ENCODE measurements around the gene SPEF1.

The SPEF1 gene

DNA sequence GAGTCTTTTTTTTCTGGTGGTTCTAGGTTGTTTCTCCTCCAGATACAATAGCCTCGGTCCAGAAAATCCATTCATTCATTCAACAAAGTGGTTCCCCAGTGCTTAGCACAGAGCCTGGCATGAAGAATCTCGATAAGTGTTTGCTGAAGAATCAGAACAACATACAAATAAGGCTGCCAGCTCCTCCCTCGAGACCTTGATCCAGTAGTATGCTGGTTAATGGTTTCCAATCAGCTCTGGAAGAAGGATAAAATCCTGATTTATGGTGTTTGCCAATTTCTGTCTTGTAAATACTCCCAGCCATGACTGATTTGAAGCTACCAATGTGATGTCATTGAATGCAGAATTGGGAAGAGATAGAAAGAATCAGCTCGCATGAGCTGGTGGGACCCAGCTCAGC is 45.5 kb downstream of the SPEF1 start:
- H2AFZ ChIP-seq (ENCODE audit: low read length): no peak overlapping the region
- H3K27ac ChIP-seq (ENCODE audit: low read depth, low read length, poor library complexity, severe bottlenecking): no peak overlapping the region
- no peaks in the 10 kb centered on the region for H3K36me3 ChIP-seq (ENCODE audit: insufficient read depth, low read length)
- H4K20me1 ChIP-seq (ENCODE audit: insufficient read depth, low read length): no peaks in the 10 kb centered on the region
- no peaks in the 10 kb centered on the region for H3F3A ChIP-seq (ENCODE audit: insufficient read depth, low read length)
- no peaks in the 10 kb centered on the region for H3K79me2 ChIP-seq (ENCODE audit: insufficient read depth, low read length)
- peaks cover 6% of the 10 kb centered on the region for H3K27me3 ChIP-seq (ENCODE audit: insufficient read depth, low read length)
- H3K9ac ChIP-seq (ENCODE audit: low read length): no peak overlapping the region
- TF ChIP-seq EZH2 (IDR thresholded peaks at IDR 0.05; ENCODE audit: borderline replicate concordance, low read length): no peak
- TF ChIP-seq, protein P1, sequence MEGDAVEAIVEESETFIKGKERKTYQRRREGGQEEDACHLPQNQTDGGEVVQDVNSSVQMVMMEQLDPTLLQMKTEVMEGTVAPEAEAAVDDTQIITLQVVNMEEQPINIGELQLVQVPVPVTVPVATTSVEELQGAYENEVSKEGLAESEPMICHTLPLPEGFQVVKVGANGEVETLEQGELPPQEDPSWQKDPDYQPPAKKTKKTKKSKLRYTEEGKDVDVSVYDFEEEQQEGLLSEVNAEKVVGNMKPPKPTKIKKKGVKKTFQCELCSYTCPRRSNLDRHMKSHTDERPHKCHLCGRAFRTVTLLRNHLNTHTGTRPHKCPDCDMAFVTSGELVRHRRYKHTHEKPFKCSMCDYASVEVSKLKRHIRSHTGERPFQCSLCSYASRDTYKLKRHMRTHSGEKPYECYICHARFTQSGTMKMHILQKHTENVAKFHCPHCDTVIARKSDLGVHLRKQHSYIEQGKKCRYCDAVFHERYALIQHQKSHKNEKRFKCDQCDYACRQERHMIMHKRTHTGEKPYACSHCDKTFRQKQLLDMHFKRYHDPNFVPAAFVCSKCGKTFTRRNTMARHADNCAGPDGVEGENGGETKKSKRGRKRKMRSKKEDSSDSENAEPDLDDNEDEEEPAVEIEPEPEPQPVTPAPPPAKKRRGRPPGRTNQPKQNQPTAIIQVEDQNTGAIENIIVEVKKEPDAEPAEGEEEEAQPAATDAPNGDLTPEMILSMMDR (IDR thresholded peaks at IDR 0.05; ENCODE audit: low read length): no peak
- no peak overlapping the region for H3K4me2 ChIP-seq (ENCODE audit: low read length)
- H3K9me2 ChIP-seq (ENCODE audit: low read depth, low read length): no peaks in the 10 kb centered on the region
- H3K4me3 ChIP-seq (ENCODE audit: low read depth, low read length, poor library complexity, severe bottlenecking): no peak overlapping the region
- H3K4me1 ChIP-seq (ENCODE audit: insufficient read depth, low read length, severe bottlenecking): no peaks in the 10 kb centered on the region
- H3K9me3 ChIP-seq (ENCODE audit: low read length): no peaks in the 10 kb centered on the region

DNA sequence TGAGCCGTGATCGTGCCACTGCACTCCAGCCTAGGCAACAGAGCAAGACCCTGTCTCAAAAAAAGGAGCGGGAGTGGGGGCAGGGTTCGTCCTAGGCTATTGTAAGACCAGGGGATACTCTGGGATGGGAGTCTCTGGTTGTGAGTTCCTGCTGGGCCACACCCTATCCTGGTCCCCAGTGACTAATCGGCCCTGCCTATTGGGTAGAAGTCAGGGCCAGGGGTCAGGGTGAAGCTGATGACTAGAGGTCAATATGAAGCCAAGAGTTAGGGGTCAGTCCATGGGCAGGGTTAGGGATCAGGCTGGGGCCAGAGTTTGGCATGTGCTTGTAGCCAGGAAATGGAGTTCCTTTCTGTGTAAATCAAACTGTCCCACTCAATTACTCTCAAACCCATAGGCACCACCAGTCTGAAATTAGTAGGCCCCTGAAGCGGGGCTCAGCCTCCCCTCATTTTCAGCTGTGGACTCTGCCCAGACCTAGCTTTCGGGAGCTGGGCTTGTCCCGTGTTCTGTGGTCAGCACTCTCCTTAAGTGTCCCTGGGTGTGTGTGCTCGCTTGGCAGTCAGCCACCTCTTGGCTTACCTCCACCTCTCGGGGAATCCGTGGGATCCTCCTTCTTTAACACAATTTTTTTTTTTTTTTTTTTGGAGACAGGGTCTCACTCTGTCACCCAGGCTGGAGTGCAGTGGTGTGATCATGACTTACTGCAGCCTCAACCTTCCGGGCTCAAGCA is 47.0 kb downstream of the SPEF1 start:
- Histone ChIP-seq H3K9me3 (ENCODE audit: low read length) (no peaks in the 10 kb centered on the region), H3K4me2 (ENCODE audit: low read length) (no peak overlapping the region), H3K27me3 (ENCODE audit: insufficient read depth, low read length) (peaks cover 6% of the 10 kb centered on the region), H3K9ac (ENCODE audit: low read length) (no peak overlapping the region), H3F3A (ENCODE audit: insufficient read depth, low read length) (no peaks in the 10 kb centered on the region), H3K4me3 (ENCODE audit: low read depth, low read length, poor library complexity, severe bottlenecking) (no peak overlapping the region), H3K27ac (ENCODE audit: low read depth, low read length, poor library complexity, severe bottlenecking) (no peak overlapping the region), H3K36me3 (ENCODE audit: insufficient read depth, low read length) (no peaks in the 10 kb centered on the region), H3K4me1 (ENCODE audit: insufficient read depth, low read length, severe bottlenecking) (no peaks in the 10 kb centered on the region), H4K20me1 (ENCODE audit: insufficient read depth, low read length) (no peaks in the 10 kb centered on the region), H3K79me2 (ENCODE audit: insufficient read depth, low read length) (no peaks in the 10 kb centered on the region), H3K9me2 (ENCODE audit: low read depth, low read length) (no peaks in the 10 kb centered on the region), H2AFZ (ENCODE audit: low read length) (no peak overlapping the region)
- TF ChIP-seq, protein P1 (IDR thresholded peaks at IDR 0.05; ENCODE audit: low read length): no peak

DNA sequence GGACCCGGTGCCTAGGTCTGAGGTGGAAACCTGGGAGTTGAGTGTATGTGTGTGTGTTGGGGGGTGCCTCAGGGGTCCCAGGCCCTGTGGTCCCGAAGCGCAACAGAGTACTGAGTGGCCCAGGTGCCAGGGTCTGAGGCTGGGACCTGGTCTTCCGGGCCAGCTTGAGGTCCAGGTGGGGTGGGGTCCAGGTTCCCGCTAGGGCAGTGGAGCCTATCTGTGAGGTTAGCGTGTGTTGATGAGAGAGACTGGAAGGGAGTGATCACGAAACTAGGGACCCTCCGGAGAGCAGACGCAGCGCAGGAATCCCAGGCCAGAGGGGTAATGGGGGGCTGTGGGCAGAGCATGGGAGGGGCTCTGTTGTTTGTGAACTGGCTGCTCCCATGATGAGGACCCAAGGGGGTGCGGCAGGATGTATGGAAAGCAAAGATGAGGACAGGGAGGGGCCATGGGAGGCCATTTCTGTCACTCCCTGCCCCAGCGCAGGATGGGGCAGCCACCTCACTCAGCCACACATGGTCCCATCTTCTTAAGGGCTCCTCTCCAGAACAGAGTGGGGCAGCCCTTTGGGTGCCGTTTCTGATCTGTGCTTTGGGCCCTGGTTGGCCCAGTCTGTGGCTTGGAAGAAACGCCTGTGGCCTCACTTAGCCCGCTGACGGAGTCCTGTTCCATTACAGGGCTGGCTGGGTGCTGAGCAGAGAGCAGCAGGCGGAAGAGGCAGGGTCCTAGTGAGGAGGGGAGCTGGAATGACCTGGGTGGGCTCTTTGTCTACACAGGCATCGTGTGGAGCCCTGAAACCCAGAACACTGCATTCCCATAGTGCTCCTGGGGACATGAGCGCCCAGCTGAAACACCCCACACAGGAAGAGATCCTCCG is 47.9 kb downstream of the SPEF1 start:
- no peak overlapping the region for H3K9ac ChIP-seq (ENCODE audit: low read length)
- H2AFZ ChIP-seq (ENCODE audit: low read length): no peak overlapping the region
- H3K4me1 ChIP-seq (ENCODE audit: insufficient read depth, low read length, severe bottlenecking): no peaks in the 10 kb centered on the region
- H3K79me2 ChIP-seq (ENCODE audit: insufficient read depth, low read length): no peaks in the 10 kb centered on the region
- H3K36me3 ChIP-seq (ENCODE audit: insufficient read depth, low read length): no peaks in the 10 kb centered on the region
- H3K4me3 ChIP-seq (ENCODE audit: low read depth, low read length, poor library complexity, severe bottlenecking): no peak overlapping the region
- H3K27ac ChIP-seq (ENCODE audit: low read depth, low read length, poor library complexity, severe bottlenecking): no peak overlapping the region
- no peak overlapping the region for H3K4me2 ChIP-seq (ENCODE audit: low read length)
- TF ChIP-seq EZH2 (IDR thresholded peaks at IDR 0.05; ENCODE audit: borderline replicate concordance, low read length): no peak
- TF ChIP-seq, protein P1 (IDR thresholded peaks at IDR 0.05; ENCODE audit: low read length): no peak
- H4K20me1 ChIP-seq (ENCODE audit: insufficient read depth, low read length): no peaks in the 10 kb centered on the region
- no peaks in the 10 kb centered on the region for H3F3A ChIP-seq (ENCODE audit: insufficient read depth, low read length)
- no peaks in the 10 kb centered on the region for H3K9me3 ChIP-seq (ENCODE audit: low read length)
- H3K9me2 ChIP-seq (ENCODE audit: low read depth, low read length): no peaks in the 10 kb centered on the region
- peaks cover 6% of the 10 kb centered on the region for H3K27me3 ChIP-seq (ENCODE audit: insufficient read depth, low read length)
